HCT116 (cell line): Measurements from ENCODE around the gene LTO1. TPM values are rescaled to one million over a fixed set of nuclear protein-coding genes. Genes with fewer than 3 reads are reported as not detected.

ENCODE experiments used
- ATAC-seq: fragments of 200-7000 bp; cut with Tn5 transposase; 2 replicates; pipeline ENCODE4 v1.9.1; 2020; ENCODE audit warnings: mild to moderate bottlenecking, moderate library complexity
- BruUV-seq: library from RNA; stranded (reverse); fragments of 400-500 nt; replicated peaks from 2 replicates; lab custom pipeline; 2021; lab: Mats Ljungman, UMichigan
- CTCF ChIA-PET: fragments of 300-600 bp; sonication (Branson Sonifier 250); formaldehyde crosslinking; loops from one replicate; lab custom pipeline; 2021; ENCODE audit warnings: antibody characterized with exemption; lab: Charles Lee
- POLR2A ChIA-PET: fragments of 300-600, 350-600 bp; sonication (Branson Sonifier 250); formaldehyde crosslinking; loops from one replicate; lab custom pipeline; 2021; ENCODE audit warnings: antibody characterized with exemption; lab: Charles Lee
- RAD21 ChIA-PET, 2 experiments: fragments of 300-600 bp; sonication (Branson Sonifier 250); formaldehyde crosslinking; loops; one replicate each; lab custom pipeline; 2023; ENCODE audit warnings: low total read pairs in 2 of 2; ENCODE audit not compliant: uncharacterized antibody in 2 of 2, unreplicated experiment in 2 of 2, low non-redundant PET in 1 of 2; lab: Charles Lee
- DNase-seq: peaks from one replicate; pipeline ENCODE4 v3.0.0-alpha.2; 2010; ENCODE audit warnings: low read depth, low spot score
- H2AFZ ChIP-seq: fragments of 200-600 bp; shearing (Covaris generic), sonication (generic); 2 replicates; pipeline ENCODE4 v1.6.1; 2017; ENCODE audit warnings: low read depth, mixed run types, mixed read lengths, antibody characterized with exemption, low read length; ENCODE audit not compliant: poor library complexity, severe bottlenecking
- H3K27ac ChIP-seq: 2 replicates; pipeline ENCODE4 v1.5.1; 2012; ENCODE audit warnings: low read depth, low read length
- H3K27me3 ChIP-seq: fragments of 200-600 bp; sonication (generic); 2 replicates; pipeline ENCODE4 v1.6.1; 2016; ENCODE audit warnings: mixed run types, low read length, mixed read lengths; ENCODE audit not compliant: insufficient read depth
- H3K36me3 ChIP-seq, 2 experiments: fragments of 200-500 bp in 1 of 2; fragments of 200-600 bp in 1 of 2; sonication (Bioruptor generic) in 1 of 2; sonication (generic) in 1 of 2; 2 replicates each; pipeline versions ENCODE4 v1.5.1 to v1.6.1; 2014 to 2016; ENCODE audit warnings: low read length in 2 of 2, inconsistent platforms in 1 of 2, mixed read lengths in 1 of 2, mixed run types in 1 of 2; ENCODE audit not compliant: insufficient read depth in 2 of 2, control insufficient read depth in 1 of 2
- H3K4me1 ChIP-seq, 2 experiments: fragments of 200-600 bp in 1 of 2; sonication (generic) in 1 of 2; 2 replicates each; pipeline versions ENCODE4 v1.5.1 to v1.6.1; 2012 to 2017; ENCODE audit warnings: low read length in 2 of 2, inconsistent platforms in 1 of 2, mild to moderate bottlenecking in 1 of 2, mixed read lengths in 1 of 2, mixed run types in 1 of 2, moderate library complexity in 1 of 2; ENCODE audit not compliant: insufficient read depth in 2 of 2, control insufficient read depth in 1 of 2
- H3K4me2 ChIP-seq: fragments of 200-600 bp; sonication (generic); 2 replicates; pipeline ENCODE4 v1.6.1; 2017; ENCODE audit warnings: mixed run types, low read length, mixed read lengths
- H3K4me3 ChIP-seq, 2 experiments: fragments of 200-600 bp in 1 of 2; sonication (generic) in 1 of 2; replicated peaks in 1 of 2; 2 replicates each; pipeline ENCODE4 v1.5.1; 2011 to 2016; ENCODE audit warnings: low read length in 2 of 2, control low read depth in 1 of 2, low read depth in 1 of 2, mild to moderate bottlenecking in 1 of 2, mixed read lengths in 1 of 2, mixed run types in 1 of 2
- H3K79me2 ChIP-seq: fragments of 200-600 bp; sonication (generic); 2 replicates; pipeline ENCODE4 v1.6.1; 2017; ENCODE audit warnings: mild to moderate bottlenecking, mixed run types, low read length, moderate library complexity, mixed read lengths; ENCODE audit not compliant: insufficient read depth
- H3K9ac ChIP-seq: fragments of 200-600 bp; sonication (generic); 2 replicates; pipeline ENCODE4 v1.6.1; 2016; ENCODE audit warnings: low read length, mixed read lengths
- H3K9me2 ChIP-seq: fragments of 200-600 bp; sonication (generic), shearing (Covaris generic); 2 replicates; pipeline ENCODE4 v1.6.1; 2017; ENCODE audit warnings: mixed run types, mild to moderate bottlenecking, moderate library complexity; ENCODE audit not compliant: insufficient read depth
- H3K9me3 ChIP-seq, 2 experiments: fragments of 200-500 bp in 1 of 2; fragments of 200-600 bp in 1 of 2; sonication (Bioruptor generic) in 1 of 2; sonication (generic) in 1 of 2; 2 replicates each; pipeline ENCODE4 v1.6.1; 2014 to 2017; ENCODE audit warnings: low read length in 2 of 2, mixed read lengths in 2 of 2, inconsistent platforms in 1 of 2, low read depth in 1 of 2, mild to moderate bottlenecking in 1 of 2, mixed run types in 1 of 2, moderate library complexity in 1 of 2; ENCODE audit not compliant: control insufficient read depth in 1 of 2, insufficient read depth in 1 of 2
- H4K20me1 ChIP-seq: fragments of 200-600 bp; sonication (generic), shearing (Covaris generic); 2 replicates; pipeline ENCODE4 v1.6.1; 2017; ENCODE audit warnings: mixed run types, mild to moderate bottlenecking, moderate library complexity; ENCODE audit not compliant: insufficient read depth
- CEBPB ChIP-seq: IDR thresholded peaks from 2 replicates; pipeline ENCODE4 v1.6.1; 2012; ENCODE audit warnings: low read depth
- EGR1 ChIP-seq: IDR thresholded peaks from 2 replicates; pipeline ENCODE4 v1.6.1; 2012; ENCODE audit warnings: low read depth
- ELF1 ChIP-seq: IDR thresholded peaks from 2 replicates; pipeline ENCODE4 v1.6.1; 2012; ENCODE audit warnings: low read depth, borderline replicate concordance
- FOSL1 ChIP-seq: IDR thresholded peaks from 2 replicates; pipeline ENCODE4 v1.6.1; 2012; ENCODE audit warnings: low read depth
- JUND ChIP-seq: IDR thresholded peaks from 2 replicates; pipeline ENCODE4 v1.6.1; 2012
- POLR2A ChIP-seq: IDR thresholded peaks from 2 replicates; pipeline ENCODE4 v1.7.0; 2011; ENCODE audit warnings: borderline replicate concordance; ENCODE audit not compliant: insufficient read depth, insufficient read length; ENCODE audit errors: extremely low read depth
- POLR2AphosphoS5 ChIP-seq: IDR thresholded peaks from 2 replicates; pipeline ENCODE4 v1.6.1; 2011; ENCODE audit warnings: mild to moderate bottlenecking, low read depth, low read length, moderate library complexity
- SIN3A ChIP-seq: IDR thresholded peaks from 2 replicates; pipeline ENCODE4 v1.6.1; 2012; ENCODE audit warnings: low read depth
- SRF ChIP-seq: IDR thresholded peaks from 2 replicates; pipeline ENCODE4 v1.6.1; 2012; ENCODE audit warnings: low read depth
- TCF7L2 ChIP-seq: IDR thresholded peaks from 2 replicates; pipeline ENCODE4 v1.7.0; 2011; ENCODE audit warnings: borderline replicate concordance, inconsistent platforms; ENCODE audit not compliant: insufficient read depth, insufficient read length; ENCODE audit errors: extremely low read depth
- YY1 ChIP-seq: IDR thresholded peaks from 2 replicates; pipeline ENCODE4 v1.6.1; 2011; ENCODE audit warnings: low read length, low read depth, moderate library complexity, mild to moderate bottlenecking; ENCODE audit not compliant: insufficient replicate concordance; ENCODE audit errors: extremely low read depth
- intact Hi-C: fragments of 100-400 bp; cut with micrococcal nuclease; formaldehyde crosslinking; loops from 2 replicates; pipeline ENCODE4 v1.10.0; 2022
- total RNA-seq: library from RNA; stranded (reverse); gene quantifications from one replicate; pipeline ENCODE4 v1.2.1, GENCODE V29; 2021; ENCODE audit not compliant: unreplicated experiment
- TF ChIP-seq, protein P1 (sequence below): IDR thresholded peaks from 2 replicates; pipeline ENCODE4 v1.6.1; 2012
- TF ChIP-seq, protein P2 (sequence below): IDR thresholded peaks from 2 replicates; pipeline ENCODE4 v1.6.1; 2012
- TF ChIP-seq, protein P3 (sequence below): IDR thresholded peaks from 2 replicates; pipeline ENCODE4 v1.6.1; 2011; ENCODE audit warnings: mild to moderate bottlenecking, low read length, moderate library complexity; ENCODE audit not compliant: insufficient replicate concordance; ENCODE audit errors: extremely low read depth
- TF ChIP-seq, protein P4 (sequence below): IDR thresholded peaks from 2 replicates; pipeline ENCODE4 v1.6.1; 2012; ENCODE audit warnings: low read depth

Gene LTO1
- total RNA-seq, 1 experiment from 2014 or later = 21.3 TPM

DNA sequence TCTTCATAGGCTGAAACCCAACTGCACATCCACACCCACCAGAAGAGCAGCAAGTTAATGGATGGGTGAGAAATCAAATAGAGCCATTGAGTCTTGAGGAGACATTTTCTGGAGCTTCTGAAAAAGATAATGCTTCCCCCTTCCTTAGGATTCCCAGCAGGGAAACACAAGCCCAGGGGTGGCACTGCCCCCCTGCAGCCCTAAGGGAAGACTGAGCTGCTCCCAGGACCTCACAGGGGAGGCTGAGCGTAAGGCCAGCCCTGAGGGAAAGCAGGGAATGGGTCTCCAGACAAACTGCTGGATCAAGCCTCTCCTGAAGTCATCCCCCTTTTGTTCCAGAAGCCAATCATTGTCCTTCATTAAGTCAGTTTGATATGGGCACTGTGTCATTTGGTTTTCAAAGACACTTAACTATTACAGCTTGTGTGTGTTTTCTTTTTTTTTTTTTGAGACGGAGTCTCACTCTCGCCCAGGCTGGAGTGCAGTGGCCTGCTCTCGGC lies 15.1 kb downstream of the LTO1 start:
- POLR2A ChIA-PET = no interaction called here

DNA sequence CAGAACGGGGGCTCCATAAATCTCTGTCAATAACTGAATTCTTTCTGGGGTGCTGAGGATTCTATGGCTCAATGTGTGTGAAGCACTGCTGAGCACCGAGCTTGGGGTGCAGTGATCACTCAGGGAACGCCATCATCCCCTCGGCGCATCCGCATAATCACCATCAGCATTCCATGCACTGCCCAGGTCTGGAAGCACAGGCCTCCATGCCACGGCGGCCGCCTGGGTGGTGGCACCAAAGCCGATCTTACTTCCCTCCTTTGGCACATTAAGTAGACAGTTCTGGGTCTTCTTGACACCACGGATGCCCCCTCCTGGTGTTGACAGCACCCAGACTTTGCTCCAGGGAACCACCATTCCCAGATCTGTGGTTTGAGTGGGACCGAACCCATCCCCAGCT lies 15.6 kb downstream of the LTO1 start:
- peaks cover 0 to 11% of the 10 kb centered on the region in 2 experiments; a peak in 3 of 4 replicates for H3K4me1 ChIP-seq
- H3K27ac ChIP-seq = no peak overlapping the region
- no peak overlapping the region for H3K4me2 ChIP-seq
- no peaks in the 10 kb centered on the region for H3K9me3 ChIP-seq
- H3K36me3 ChIP-seq = no peaks in the 10 kb centered on the region
- H3K79me2 ChIP-seq = no peaks in the 10 kb centered on the region
- H3K27me3 ChIP-seq = no peaks in the 10 kb centered on the region
- intact Hi-C loops = no loop called here
- no TSS peak for BruUV-seq
- no peak overlapping the region for H2AFZ ChIP-seq
- H3K4me3 ChIP-seq = no peak overlapping the region
- ATAC-seq (no peak), DNase-seq (no peak)
- H3K9ac ChIP-seq = no peak overlapping the region
- H4K20me1 ChIP-seq = no peaks in the 10 kb centered on the region
- ChIA-PET CTCF (no interaction called here), POLR2A (no interaction called here), RAD21 (no interaction called here)
- H3K9me2 ChIP-seq = no peaks in the 10 kb centered on the region
- TF ChIP-seq ELF1 (no peak), SRF (no peak), SIN3A (no peak), TCF7L2 (no peak), FOSL1 (no peak), POLR2AphosphoS5 (no peak), YY1 (no peak), JUND (no peak), POLR2A (no peak), CEBPB (no peak)
- TF ChIP-seq, protein P1, sequence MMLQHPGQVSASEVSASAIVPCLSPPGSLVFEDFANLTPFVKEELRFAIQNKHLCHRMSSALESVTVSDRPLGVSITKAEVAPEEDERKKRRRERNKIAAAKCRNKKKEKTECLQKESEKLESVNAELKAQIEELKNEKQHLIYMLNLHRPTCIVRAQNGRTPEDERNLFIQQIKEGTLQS = no peak
- TF ChIP-seq, protein P2, sequence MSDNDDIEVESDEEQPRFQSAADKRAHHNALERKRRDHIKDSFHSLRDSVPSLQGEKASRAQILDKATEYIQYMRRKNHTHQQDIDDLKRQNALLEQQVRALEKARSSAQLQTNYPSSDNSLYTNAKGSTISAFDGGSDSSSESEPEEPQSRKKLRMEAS = no peak
- TF ChIP-seq, protein P3, sequence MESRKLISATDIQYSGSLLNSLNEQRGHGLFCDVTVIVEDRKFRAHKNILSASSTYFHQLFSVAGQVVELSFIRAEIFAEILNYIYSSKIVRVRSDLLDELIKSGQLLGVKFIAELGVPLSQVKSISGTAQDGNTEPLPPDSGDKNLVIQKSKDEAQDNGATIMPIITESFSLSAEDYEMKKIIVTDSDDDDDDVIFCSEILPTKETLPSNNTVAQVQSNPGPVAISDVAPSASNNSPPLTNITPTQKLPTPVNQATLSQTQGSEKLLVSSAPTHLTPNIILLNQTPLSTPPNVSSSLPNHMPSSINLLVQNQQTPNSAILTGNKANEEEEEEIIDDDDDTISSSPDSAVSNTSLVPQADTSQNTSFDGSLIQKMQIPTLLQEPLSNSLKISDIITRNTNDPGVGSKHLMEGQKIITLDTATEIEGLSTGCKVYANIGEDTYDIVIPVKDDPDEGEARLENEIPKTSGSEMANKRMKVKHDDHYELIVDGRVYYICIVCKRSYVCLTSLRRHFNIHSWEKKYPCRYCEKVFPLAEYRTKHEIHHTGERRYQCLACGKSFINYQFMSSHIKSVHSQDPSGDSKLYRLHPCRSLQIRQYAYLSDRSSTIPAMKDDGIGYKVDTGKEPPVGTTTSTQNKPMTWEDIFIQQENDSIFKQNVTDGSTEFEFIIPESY = no peak
- TF ChIP-seq, protein P4, sequence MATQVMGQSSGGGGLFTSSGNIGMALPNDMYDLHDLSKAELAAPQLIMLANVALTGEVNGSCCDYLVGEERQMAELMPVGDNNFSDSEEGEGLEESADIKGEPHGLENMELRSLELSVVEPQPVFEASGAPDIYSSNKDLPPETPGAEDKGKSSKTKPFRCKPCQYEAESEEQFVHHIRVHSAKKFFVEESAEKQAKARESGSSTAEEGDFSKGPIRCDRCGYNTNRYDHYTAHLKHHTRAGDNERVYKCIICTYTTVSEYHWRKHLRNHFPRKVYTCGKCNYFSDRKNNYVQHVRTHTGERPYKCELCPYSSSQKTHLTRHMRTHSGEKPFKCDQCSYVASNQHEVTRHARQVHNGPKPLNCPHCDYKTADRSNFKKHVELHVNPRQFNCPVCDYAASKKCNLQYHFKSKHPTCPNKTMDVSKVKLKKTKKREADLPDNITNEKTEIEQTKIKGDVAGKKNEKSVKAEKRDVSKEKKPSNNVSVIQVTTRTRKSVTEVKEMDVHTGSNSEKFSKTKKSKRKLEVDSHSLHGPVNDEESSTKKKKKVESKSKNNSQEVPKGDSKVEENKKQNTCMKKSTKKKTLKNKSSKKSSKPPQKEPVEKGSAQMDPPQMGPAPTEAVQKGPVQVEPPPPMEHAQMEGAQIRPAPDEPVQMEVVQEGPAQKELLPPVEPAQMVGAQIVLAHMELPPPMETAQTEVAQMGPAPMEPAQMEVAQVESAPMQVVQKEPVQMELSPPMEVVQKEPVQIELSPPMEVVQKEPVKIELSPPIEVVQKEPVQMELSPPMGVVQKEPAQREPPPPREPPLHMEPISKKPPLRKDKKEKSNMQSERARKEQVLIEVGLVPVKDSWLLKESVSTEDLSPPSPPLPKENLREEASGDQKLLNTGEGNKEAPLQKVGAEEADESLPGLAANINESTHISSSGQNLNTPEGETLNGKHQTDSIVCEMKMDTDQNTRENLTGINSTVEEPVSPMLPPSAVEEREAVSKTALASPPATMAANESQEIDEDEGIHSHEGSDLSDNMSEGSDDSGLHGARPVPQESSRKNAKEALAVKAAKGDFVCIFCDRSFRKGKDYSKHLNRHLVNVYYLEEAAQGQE = no peak

More for the DNA sequence above, 15.1 kb downstream of the LTO1 start:
- Histone ChIP-seq H3K9me3 (no peaks in the 10 kb centered on the region), H3K36me3 (no peaks in the 10 kb centered on the region), H4K20me1 (no peaks in the 10 kb centered on the region), H3K4me2 (no peak overlapping the region), H3K79me2 (no peaks in the 10 kb centered on the region), H3K9ac (no peak overlapping the region), H3K4me3 (no peak overlapping the region), H3K27me3 (no peaks in the 10 kb centered on the region), H3K4me1 (peaks cover 0 to 6% of the 10 kb centered on the region in 2 experiments; a peak in 2 of 4 replicates), H3K9me2 (no peaks in the 10 kb centered on the region), H3K27ac (no peak overlapping the region), H2AFZ (no peak overlapping the region)
- ChIA-PET CTCF (no interaction called here), RAD21 (no interaction called here)
- DNase-seq = no peak
- BruUV-seq = no TSS peak
- intact Hi-C loops = no loop called here
- ATAC-seq = no peak
- TF ChIP-seq EGR1 (no peak), CEBPB (no peak), FOSL1 (no peak), YY1 (no peak)
